ENCODE data around the gene ARNT2. TPM values are rescaled to one million over a fixed set of nuclear protein-coding genes. Genes with fewer than 3 reads are reported as not detected.

ARNT2 gene
- total RNA-seq, 4 donors from 2014 or later = 5.1 to 8.8 (median 6.8) TPM

- WGBS, 2 donors = 53% methylated on average over 7 of the region's 7 CpGs
Observed at GRCh38 chr15:80636675-80637074, 232.5 kb downstream of the ARNT2 start.

GRCh38 chr15:80637747-80638146, 233.6 kb downstream of the ARNT2 start:
- TF ChIP-seq POLR2A (IDR thresholded peaks at IDR 0.05) (no peak), CTCF (IDR thresholded peaks at IDR 0.05) (no peak), EP300 (IDR thresholded peaks at IDR 0.05) (no peak)
- peaks cover 0 to 4% (median 0%) of the 10 kb centered on the region in 4 donors for H3K4me1 ChIP-seq
- H3K36me3 ChIP-seq = no peaks in the 10 kb centered on the region
- no peak overlapping the region for H3K27ac ChIP-seq
- no peak overlapping the region for H3K4me3 ChIP-seq
- peaks cover 0 to 9% (median 0%) of the 10 kb centered on the region in 4 donors for H3K9me3 ChIP-seq
- WGBS, 2 donors = 67 to 74% methylated on average over 3 of the region's 3 CpGs
- no peaks in the 10 kb centered on the region for H3K27me3 ChIP-seq
- no peak for DNase-seq (ENCODE audit: low spot score in 2 of 2)

More at GRCh38 chr15:80636675-80637074, 232.5 kb downstream of the ARNT2 start:
- DNase-seq (ENCODE audit: low spot score in 2 of 2) = no peak
- Histone ChIP-seq H3K4me1 (peaks cover 0 to 4% (median 0%) of the 10 kb centered on the region in 4 donors), H3K9me3 (peaks cover 0 to 9% (median 0%) of the 10 kb centered on the region in 4 donors), H3K27ac (no peak overlapping the region), H3K27me3 (no peaks in the 10 kb centered on the region), H3K36me3 (no peaks in the 10 kb centered on the region), H3K4me3 (no peak overlapping the region)
- TF ChIP-seq EP300 (IDR thresholded peaks at IDR 0.05) (no peak), CTCF (IDR thresholded peaks at IDR 0.05) (no peak)

- Histone ChIP-seq H3K9me3 (peaks cover 0 to 9% (median 0%) of the 10 kb centered on the region in 4 donors), H3K27ac (no peak overlapping the region), H3K4me1 (peaks cover 0 to 4% (median 0%) of the 10 kb centered on the region in 4 donors), H3K36me3 (no peaks in the 10 kb centered on the region), H3K4me3 (no peak overlapping the region), H3K27me3 (no peaks in the 10 kb centered on the region)
- TF ChIP-seq CTCF (IDR thresholded peaks at IDR 0.05) (no peak), EP300 (IDR thresholded peaks at IDR 0.05) (no peak), POLR2A (IDR thresholded peaks at IDR 0.05) (no peak)
- WGBS, 2 donors = 57 to 60% methylated on average over 3 of the region's 3 CpGs
- no peak for DNase-seq (ENCODE audit: low spot score in 2 of 2)
Observed at GRCh38 chr15:80638553-80639167, 234.5 kb downstream of the ARNT2 start.

GRCh38 chr15:80639168-80639555, 235.0 kb downstream of the ARNT2 start:
- 40 to 45% methylated on average over 2 of the region's 2 CpGs for WGBS, 2 donors
- Histone ChIP-seq H3K4me3 (no peak overlapping the region), H3K9me3 (peaks cover 0 to 9% (median 0%) of the 10 kb centered on the region in 4 donors), H3K4me1 (peaks cover 0 to 4% (median 0%) of the 10 kb centered on the region in 4 donors), H3K36me3 (no peaks in the 10 kb centered on the region), H3K27ac (no peak overlapping the region), H3K27me3 (no peaks in the 10 kb centered on the region)
- DNase-seq (ENCODE audit: low spot score in 2 of 2) = no peak
- TF ChIP-seq EP300 (IDR thresholded peaks at IDR 0.05) (no peak), POLR2A (IDR thresholded peaks at IDR 0.05) (no peak), CTCF (IDR thresholded peaks at IDR 0.05) (no peak)

- 85% methylated on average over 3 of the region's 3 CpGs for WGBS, 2 donors
- TF ChIP-seq CTCF (IDR thresholded peaks at IDR 0.05) = no peak
- no peak for TF ChIP-seq POLR2A (IDR thresholded peaks at IDR 0.05)
- TF ChIP-seq EP300 (IDR thresholded peaks at IDR 0.05) = no peak
- no peak for DNase-seq (ENCODE audit: low spot score in 2 of 2)
- no peaks in the 10 kb centered on the region for H3K36me3 ChIP-seq
- H3K9me3 ChIP-seq = peaks cover 0 to 9% (median 0%) of the 10 kb centered on the region in 4 donors
- no peak overlapping the region for H3K4me3 ChIP-seq
- H3K27ac ChIP-seq = no peak overlapping the region
- H3K4me1 ChIP-seq = peaks cover 0 to 4% (median 0%) of the 10 kb centered on the region in 4 donors
- no peaks in the 10 kb centered on the region for H3K27me3 ChIP-seq
Observed at GRCh38 chr15:80640531-80641121, 236.4 kb downstream of the ARNT2 start.
